ENCODE data around the gene HDAC9.
"Not testable (repeated sequence)": the region's sequence is repeated elsewhere in the genome, so short reads cannot be mapped to it uniquely, and the experiment has no call there.

Gene HDAC9

DNA sequence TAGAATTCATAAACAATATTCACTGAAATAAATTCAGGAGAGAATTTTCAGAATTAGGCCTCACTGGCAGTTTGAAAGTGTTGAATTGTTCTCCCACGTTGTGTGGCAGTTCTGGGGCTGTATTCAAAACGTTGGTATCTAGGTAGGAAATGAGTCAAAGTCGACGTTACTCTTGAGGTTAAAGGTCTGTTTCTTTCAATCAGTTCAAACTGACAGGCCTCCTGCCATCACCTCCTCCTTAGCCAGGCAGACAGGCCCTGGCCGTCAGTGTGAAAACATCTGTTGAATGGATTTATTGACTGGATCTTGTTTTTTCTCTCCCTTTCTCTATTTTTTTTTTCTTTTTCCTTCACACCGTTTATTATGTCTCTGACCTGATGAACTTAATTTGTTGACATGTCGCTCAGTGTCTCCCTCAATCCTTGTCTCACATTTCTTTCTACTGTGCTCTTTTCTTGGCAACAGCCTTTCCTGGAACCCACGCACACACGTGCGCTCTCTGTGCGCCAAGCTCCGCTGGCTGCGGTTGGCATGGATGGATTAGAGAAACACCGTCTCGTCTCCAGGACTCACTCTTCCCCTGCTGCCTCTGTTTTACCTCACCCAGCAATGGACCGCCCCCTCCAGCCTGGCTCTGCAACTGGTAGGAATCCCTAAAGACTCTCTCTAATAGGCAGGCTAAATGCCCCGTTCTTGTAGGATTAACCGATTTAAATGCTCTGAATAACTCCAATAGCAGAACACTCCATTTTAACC, 231.7 kb downstream of the HDAC9 start:
- TF ChIP-seq, protein P1, sequence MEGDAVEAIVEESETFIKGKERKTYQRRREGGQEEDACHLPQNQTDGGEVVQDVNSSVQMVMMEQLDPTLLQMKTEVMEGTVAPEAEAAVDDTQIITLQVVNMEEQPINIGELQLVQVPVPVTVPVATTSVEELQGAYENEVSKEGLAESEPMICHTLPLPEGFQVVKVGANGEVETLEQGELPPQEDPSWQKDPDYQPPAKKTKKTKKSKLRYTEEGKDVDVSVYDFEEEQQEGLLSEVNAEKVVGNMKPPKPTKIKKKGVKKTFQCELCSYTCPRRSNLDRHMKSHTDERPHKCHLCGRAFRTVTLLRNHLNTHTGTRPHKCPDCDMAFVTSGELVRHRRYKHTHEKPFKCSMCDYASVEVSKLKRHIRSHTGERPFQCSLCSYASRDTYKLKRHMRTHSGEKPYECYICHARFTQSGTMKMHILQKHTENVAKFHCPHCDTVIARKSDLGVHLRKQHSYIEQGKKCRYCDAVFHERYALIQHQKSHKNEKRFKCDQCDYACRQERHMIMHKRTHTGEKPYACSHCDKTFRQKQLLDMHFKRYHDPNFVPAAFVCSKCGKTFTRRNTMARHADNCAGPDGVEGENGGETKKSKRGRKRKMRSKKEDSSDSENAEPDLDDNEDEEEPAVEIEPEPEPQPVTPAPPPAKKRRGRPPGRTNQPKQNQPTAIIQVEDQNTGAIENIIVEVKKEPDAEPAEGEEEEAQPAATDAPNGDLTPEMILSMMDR (IDR thresholded peaks at IDR 0.05; ENCODE audit: low read depth, low read length, poor library complexity, severe bottlenecking): no peak
- no peak for TF ChIP-seq EZH2phosphoT487 (IDR thresholded peaks at IDR 0.05; ENCODE audit: borderline replicate concordance, low read length)
- H3K36me3 ChIP-seq (ENCODE audit: control insufficient read depth, low read length): no peaks in the 10 kb centered on the region
- no peaks in the 10 kb centered on the region for H3K27me3 ChIP-seq (ENCODE audit: control insufficient read depth, low read length)
- H3K4me1 ChIP-seq (ENCODE audit: control insufficient read depth, low read length): no peaks in the 10 kb centered on the region
- H3F3A ChIP-seq (ENCODE audit: control insufficient read depth, insufficient read depth): no peaks in the 10 kb centered on the region
- no peaks in the 10 kb centered on the region for H3K79me2 ChIP-seq (ENCODE audit: control insufficient read depth, low read length)
- H3K4me3 ChIP-seq (ENCODE audit: low read length): no peak overlapping the region
- no peaks in the 10 kb centered on the region for H3K9me3 ChIP-seq (ENCODE audit: control insufficient read depth, insufficient read depth, low read length)
- H3K4me2 ChIP-seq (ENCODE audit: low read length): no peak overlapping the region
- no peaks in the 10 kb centered on the region for H4K20me1 ChIP-seq (ENCODE audit: control insufficient read depth, insufficient read depth, low read depth, low read length)
- H3K27ac ChIP-seq (ENCODE audit: low read depth, low read length): no peak overlapping the region
- no peaks in the 10 kb centered on the region for H3K9me2 ChIP-seq (replicated peaks; ENCODE audit: control insufficient read depth, low read length)

DNA sequence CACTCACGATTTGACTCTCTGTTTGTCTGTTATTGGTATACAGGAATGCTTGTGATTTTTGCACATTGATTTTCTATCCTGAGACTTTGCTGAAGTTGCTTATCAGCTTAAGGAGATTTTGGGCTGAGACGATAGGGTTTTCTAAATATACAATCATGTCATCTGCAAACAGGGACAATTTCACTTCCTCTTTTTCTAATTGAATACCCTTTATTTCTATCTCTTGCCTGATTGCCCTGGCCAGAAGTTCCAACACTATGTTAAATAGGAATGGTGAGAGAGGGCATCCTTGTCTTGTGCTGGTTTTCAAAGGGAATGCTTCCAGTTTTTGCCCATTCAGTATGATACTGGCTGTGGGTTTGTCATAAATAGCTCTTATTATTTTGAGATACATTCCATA, 240.5 kb downstream of the HDAC9 start:
- not testable (repeated sequence) for H3K36me3 ChIP-seq (ENCODE audit: control insufficient read depth, low read length)

DNA sequence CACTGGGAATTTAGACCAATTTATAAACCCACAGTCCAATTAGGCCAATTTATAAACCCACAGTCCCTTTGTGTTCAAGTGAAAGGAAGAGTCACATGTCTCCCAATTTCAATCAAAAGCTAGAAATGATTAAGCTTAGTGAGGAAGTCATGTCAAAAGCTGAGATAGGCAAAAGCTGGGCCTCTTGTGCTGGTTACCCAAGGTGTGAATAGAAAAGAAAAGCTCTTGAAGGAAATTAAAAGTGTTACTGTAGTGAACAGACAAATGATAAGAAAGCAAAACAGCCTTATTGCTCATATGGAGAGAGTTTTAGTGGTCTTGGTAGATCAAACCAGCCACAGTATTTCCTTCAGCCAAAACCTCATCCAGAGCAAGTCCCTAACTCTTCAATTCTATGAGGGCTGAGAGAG, 245.0 kb downstream of the HDAC9 start:
- no peak overlapping the region for H3K27ac ChIP-seq (ENCODE audit: low read depth, low read length)
- no peaks in the 10 kb centered on the region; the same call in 1 of the 2 replicates for H3K9me2 ChIP-seq (replicated peaks; ENCODE audit: control insufficient read depth, low read length)
- H3K79me2 ChIP-seq (ENCODE audit: control insufficient read depth, low read length): no peaks in the 10 kb centered on the region
- H3K4me1 ChIP-seq (ENCODE audit: control insufficient read depth, low read length): peaks cover 10% of the 10 kb centered on the region
- H3K36me3 ChIP-seq (ENCODE audit: control insufficient read depth, low read length): no peaks in the 10 kb centered on the region
- H3K4me3 ChIP-seq (ENCODE audit: low read length): no peak overlapping the region
- H4K20me1 ChIP-seq (ENCODE audit: control insufficient read depth, insufficient read depth, low read depth, low read length): no peaks in the 10 kb centered on the region
- no peaks in the 10 kb centered on the region for H3F3A ChIP-seq (ENCODE audit: control insufficient read depth, insufficient read depth)
- TF ChIP-seq, protein P1 (IDR thresholded peaks at IDR 0.05; ENCODE audit: low read depth, low read length, poor library complexity, severe bottlenecking): no peak
- no peak overlapping the region for H3K4me2 ChIP-seq (ENCODE audit: low read length)
- H3K9me3 ChIP-seq (ENCODE audit: control insufficient read depth, insufficient read depth, low read length): no peaks in the 10 kb centered on the region
- no peaks in the 10 kb centered on the region for H3K27me3 ChIP-seq (ENCODE audit: control insufficient read depth, low read length)

More for the DNA sequence above, 240.5 kb downstream of the HDAC9 start:
- H3K79me2 ChIP-seq (ENCODE audit: control insufficient read depth, low read length); H4K20me1 ChIP-seq (ENCODE audit: control insufficient read depth, insufficient read depth, low read depth, low read length); H3K4me3 ChIP-seq (ENCODE audit: low read length); H3K9me2 ChIP-seq (replicated peaks; ENCODE audit: control insufficient read depth, low read length); H3K27me3 ChIP-seq (ENCODE audit: control insufficient read depth, low read length); H3F3A ChIP-seq (ENCODE audit: control insufficient read depth, insufficient read depth); H3K9me3 ChIP-seq (ENCODE audit: control insufficient read depth, insufficient read depth, low read length); H3K27ac ChIP-seq (ENCODE audit: low read depth, low read length): not testable (repeated sequence)
- Histone ChIP-seq H3K4me2 (ENCODE audit: low read length) (peak overlapping the region; percentile 18; the same call in 1 of the 2 replicates), H3K4me1 (ENCODE audit: control insufficient read depth, low read length) (peaks cover 11% of the 10 kb centered on the region)

DNA sequence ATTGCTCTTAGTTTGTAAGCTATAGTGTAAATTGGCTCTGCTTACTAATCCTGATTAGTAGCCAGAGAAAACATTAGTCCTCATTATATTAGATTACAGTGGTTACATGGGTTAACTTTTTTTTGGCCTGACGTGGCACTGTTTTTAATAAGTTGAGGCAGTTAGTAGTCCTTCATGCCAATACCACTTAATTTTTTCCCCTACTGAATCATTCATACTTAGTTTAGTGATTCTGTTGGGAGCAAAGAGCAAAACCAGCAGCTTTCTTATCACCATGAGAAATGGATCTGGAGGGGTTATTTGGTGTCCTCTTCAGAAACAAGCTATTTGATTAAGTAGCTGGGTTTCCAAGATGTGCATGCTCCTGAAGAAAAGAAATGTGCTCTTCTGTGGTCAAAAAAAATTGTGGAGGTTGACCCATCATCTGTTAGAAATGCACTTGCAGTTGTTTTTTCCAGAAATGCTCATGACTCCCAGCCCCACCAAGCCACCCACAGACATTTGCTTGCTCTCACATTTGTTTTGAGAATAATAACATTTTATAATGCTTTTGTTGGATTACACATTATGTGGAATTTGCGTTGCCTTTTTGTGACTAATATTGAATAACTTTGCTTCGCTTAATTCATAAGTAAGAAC, 258.5 kb downstream of the HDAC9 start:
- Histone ChIP-seq H3K9me3 (ENCODE audit: control insufficient read depth, insufficient read depth, low read length) (no peaks in the 10 kb centered on the region), H3K4me3 (ENCODE audit: low read length) (no peak overlapping the region), H4K20me1 (ENCODE audit: control insufficient read depth, insufficient read depth, low read depth, low read length) (no peaks in the 10 kb centered on the region), H3F3A (ENCODE audit: control insufficient read depth, insufficient read depth) (no peaks in the 10 kb centered on the region), H3K4me2 (ENCODE audit: low read length) (no peak overlapping the region), H3K27me3 (ENCODE audit: control insufficient read depth, low read length) (no peaks in the 10 kb centered on the region), H3K79me2 (ENCODE audit: control insufficient read depth, low read length) (no peaks in the 10 kb centered on the region), H3K4me1 (ENCODE audit: control insufficient read depth, low read length) (no peaks in the 10 kb centered on the region), H3K36me3 (ENCODE audit: control insufficient read depth, low read length) (no peaks in the 10 kb centered on the region), H3K27ac (ENCODE audit: low read depth, low read length) (no peak overlapping the region), H3K9me2 (replicated peaks; ENCODE audit: control insufficient read depth, low read length) (no peaks in the 10 kb centered on the region)
- no peak for TF ChIP-seq EZH2phosphoT487 (IDR thresholded peaks at IDR 0.05; ENCODE audit: borderline replicate concordance, low read length)
- TF ChIP-seq, protein P1 (IDR thresholded peaks at IDR 0.05; ENCODE audit: low read depth, low read length, poor library complexity, severe bottlenecking): no peak

Measured in DOHH2 (cell line).